Osteoblast (primary cell): Measurements from ENCODE around the gene PCED1A. TPM values are rescaled to one million over a fixed set of nuclear protein-coding genes. Genes with fewer than 3 reads are reported as not detected.
"Not testable (repeated sequence)": the region's sequence is repeated elsewhere in the genome, so short reads cannot be mapped to it uniquely, and the experiment has no call there.

ENCODE experiments used
- DNase-seq: peaks from one replicate; pipeline ENCODE4 v3.0.0; 2011; ENCODE audit warnings: low spot score, mixed read lengths; ENCODE audit not compliant: insufficient read length; ENCODE audit errors: missing footprints
- H2AFZ ChIP-seq: 2 replicates; pipeline ENCODE4 v1.6.0; 2011; ENCODE audit warnings: mild to moderate bottlenecking, low read length
- H3K27ac ChIP-seq: 2 replicates; pipeline ENCODE4 v1.5.1; 2011; ENCODE audit warnings: mild to moderate bottlenecking, low read depth, low read length, moderate library complexity
- H3K27me3 ChIP-seq: 2 replicates; pipeline ENCODE4 v1.6.0; 2012; ENCODE audit warnings: mild to moderate bottlenecking, control low read depth, inconsistent platforms, low read length, moderate library complexity; ENCODE audit not compliant: insufficient read depth
- H3K36me3 ChIP-seq: 2 replicates; pipeline ENCODE4 v1.5.1; 2011; ENCODE audit warnings: mild to moderate bottlenecking, low read length, control low read depth, moderate library complexity; ENCODE audit not compliant: insufficient read depth
- H3K4me1 ChIP-seq: 2 replicates; pipeline ENCODE4 v1.5.1; 2011; ENCODE audit warnings: mild to moderate bottlenecking, low read length, control low read depth, moderate library complexity; ENCODE audit not compliant: insufficient read depth
- H3K4me2 ChIP-seq: 2 replicates; pipeline ENCODE4 v1.6.0; 2011; ENCODE audit warnings: mild to moderate bottlenecking, low read length; ENCODE audit not compliant: insufficient read depth
- H3K4me3 ChIP-seq: fragments of 200-600 bp; sonication (generic); 3 replicates; pipeline ENCODE4 v1.5.1; 2012; ENCODE audit warnings: mild to moderate bottlenecking, low read length, inconsistent platforms; ENCODE audit not compliant: insufficient read depth
- H3K79me2 ChIP-seq: 2 replicates; pipeline ENCODE4 v1.6.0; 2012; ENCODE audit warnings: mild to moderate bottlenecking, low read length, control low read depth, inconsistent platforms; ENCODE audit not compliant: insufficient read depth
- H3K9me3 ChIP-seq: 2 replicates; pipeline ENCODE4 v1.5.1; 2011; ENCODE audit warnings: low read depth, low read length, control low read depth
- H4K20me1 ChIP-seq: 2 replicates; pipeline ENCODE4 v1.6.0; 2012; ENCODE audit warnings: mild to moderate bottlenecking, low read length, control low read depth; ENCODE audit not compliant: insufficient read depth
- CTCF ChIP-seq: IDR thresholded peaks from 2 replicates; pipeline ENCODE4 v1.5.1; 2011; ENCODE audit warnings: mild to moderate bottlenecking, low read depth, low read length, moderate library complexity; ENCODE audit errors: extremely low read depth
- total RNA-seq: library from RNA; depleted of rRNA; stranded (reverse); fragments of >200 nt; gene quantifications from 2 replicates; pipeline ENCODE4 v1.2.3, GENCODE V29; 2012

PCED1A gene
- total RNA-seq, 1 donor: 24.2 TPM

GRCh38 chr20:2836035-2836434 is 4.4 kb downstream of the PCED1A start:
- no peak overlapping the region for H3K4me3 ChIP-seq
- H3K27ac ChIP-seq: no peak overlapping the region
- no peak for TF ChIP-seq CTCF
- no peaks in the 10 kb centered on the region for H3K9me3 ChIP-seq
- peaks cover 5% of the 10 kb centered on the region for H3K79me2 ChIP-seq
- H3K27me3 ChIP-seq: no peaks in the 10 kb centered on the region
- H2AFZ ChIP-seq: no peak overlapping the region
- peaks cover 13% of the 10 kb centered on the region for H3K4me1 ChIP-seq
- no peak overlapping the region for H3K4me2 ChIP-seq
- no peak for DNase-seq
- H4K20me1 ChIP-seq: no peaks in the 10 kb centered on the region
- peaks cover 20% of the 10 kb centered on the region for H3K36me3 ChIP-seq

GRCh38 chr20:2835331-2835796 is 5.1 kb downstream of the PCED1A start:
- Histone ChIP-seq H3K79me2 (peaks cover 5% of the 10 kb centered on the region), H3K4me1 (peaks cover 13% of the 10 kb centered on the region), H3K36me3 (peaks cover 20% of the 10 kb centered on the region), H4K20me1 (no peaks in the 10 kb centered on the region), H3K9me3 (no peaks in the 10 kb centered on the region), H3K4me3 (no peak overlapping the region), H3K27me3 (no peaks in the 10 kb centered on the region), H3K27ac (no peak overlapping the region), H2AFZ (no peak overlapping the region), H3K4me2 (no peak overlapping the region)
- TF ChIP-seq CTCF: no peak
- DNase-seq: peak; percentile 48

- TF ChIP-seq CTCF: no peak
- no peaks in the 10 kb centered on the region for H4K20me1 ChIP-seq
- H2AFZ ChIP-seq: no peak overlapping the region
- no peak overlapping the region for H3K27ac ChIP-seq
- H3K79me2 ChIP-seq: peaks cover under 1% of the 10 kb centered on the region
- H3K9me3 ChIP-seq: no peaks in the 10 kb centered on the region
- DNase-seq: no peak
- peaks cover 20% of the 10 kb centered on the region for H3K36me3 ChIP-seq
- peaks cover 6% of the 10 kb centered on the region for H3K27me3 ChIP-seq
- H3K4me2 ChIP-seq: no peak overlapping the region
- H3K4me3 ChIP-seq: no peak overlapping the region
- H3K4me1 ChIP-seq: peaks cover 7% of the 10 kb centered on the region
Measured at GRCh38 chr20:2834401-2835110, 5.9 kb downstream of the PCED1A start.

GRCh38 chr20:2833761-2834160 is 6.7 kb downstream of the PCED1A start:
- Histone ChIP-seq H3K4me3 (no peak overlapping the region), H4K20me1 (no peaks in the 10 kb centered on the region), H3K9me3 (no peaks in the 10 kb centered on the region), H2AFZ (no peak overlapping the region), H3K27me3 (peaks cover 14% of the 10 kb centered on the region), H3K79me2 (no peaks in the 10 kb centered on the region), H3K4me2 (no peak overlapping the region), H3K36me3 (peaks cover 20% of the 10 kb centered on the region), H3K27ac (no peak overlapping the region), H3K4me1 (peaks cover 7% of the 10 kb centered on the region)
- no peak for TF ChIP-seq CTCF
- no peak for DNase-seq

- not testable (repeated sequence) for H3K4me2 ChIP-seq
Measured at GRCh38 chr20:2831206-2831605, 9.2 kb downstream of the PCED1A start.

More at GRCh38 chr20:2831206-2831605, 9.2 kb downstream of the PCED1A start:
- H3K27me3 ChIP-seq: peaks cover 38% of the 10 kb centered on the region
- not testable (repeated sequence) for H3K4me3 ChIP-seq, H3K79me2 ChIP-seq, H3K4me1 ChIP-seq, H3K36me3 ChIP-seq, H4K20me1 ChIP-seq, H3K27ac ChIP-seq, H2AFZ ChIP-seq, DNase-seq, H3K9me3 ChIP-seq
